ENCODE measurements around the gene MMP20. TPM values are rescaled to one million over a fixed set of nuclear protein-coding genes. Genes with fewer than 3 reads are reported as not detected.

Gene MMP20
- polyA plus RNA-seq, 1 donor (not counting 4 experiments of a cell fraction or from before 2014, with no cell fraction given) = not detected

GRCh38 chr11:102599642-102600261 lies 25.4 kb downstream of the MMP20 start:
- peak overlapping the region; percentile 50 for H2AFZ ChIP-seq (ENCODE audit: control insufficient read depth, low read length)
- TF ChIP-seq, protein P1, sequence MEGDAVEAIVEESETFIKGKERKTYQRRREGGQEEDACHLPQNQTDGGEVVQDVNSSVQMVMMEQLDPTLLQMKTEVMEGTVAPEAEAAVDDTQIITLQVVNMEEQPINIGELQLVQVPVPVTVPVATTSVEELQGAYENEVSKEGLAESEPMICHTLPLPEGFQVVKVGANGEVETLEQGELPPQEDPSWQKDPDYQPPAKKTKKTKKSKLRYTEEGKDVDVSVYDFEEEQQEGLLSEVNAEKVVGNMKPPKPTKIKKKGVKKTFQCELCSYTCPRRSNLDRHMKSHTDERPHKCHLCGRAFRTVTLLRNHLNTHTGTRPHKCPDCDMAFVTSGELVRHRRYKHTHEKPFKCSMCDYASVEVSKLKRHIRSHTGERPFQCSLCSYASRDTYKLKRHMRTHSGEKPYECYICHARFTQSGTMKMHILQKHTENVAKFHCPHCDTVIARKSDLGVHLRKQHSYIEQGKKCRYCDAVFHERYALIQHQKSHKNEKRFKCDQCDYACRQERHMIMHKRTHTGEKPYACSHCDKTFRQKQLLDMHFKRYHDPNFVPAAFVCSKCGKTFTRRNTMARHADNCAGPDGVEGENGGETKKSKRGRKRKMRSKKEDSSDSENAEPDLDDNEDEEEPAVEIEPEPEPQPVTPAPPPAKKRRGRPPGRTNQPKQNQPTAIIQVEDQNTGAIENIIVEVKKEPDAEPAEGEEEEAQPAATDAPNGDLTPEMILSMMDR (optimal IDR thresholded peaks at IDR 0.05 in 1 of 3, IDR thresholded peaks at IDR 0.05 in 1 of 3, conservative IDR thresholded peaks at IDR 0.05 in 1 of 3; ENCODE audit: extremely low read depth in 1 of 3, insufficient read depth in 2 of 3, low read length in 3 of 3) = no peak
- TF ChIP-seq EZH2 (IDR thresholded peaks at IDR 0.05; ENCODE audit: low read length) = no peak
- H3K9me1 ChIP-seq (ENCODE audit: control insufficient read depth, extremely low read depth, insufficient read depth, low read length) = no peaks in the 10 kb centered on the region
- H3K9ac ChIP-seq (ENCODE audit: control insufficient read depth, extremely low read depth, insufficient read depth, low read length) = peak overlapping the region; percentile 45
- peak; percentile 86 for DNase-seq (ENCODE audit: low read depth, low spot score)
- H3K4me2 ChIP-seq (ENCODE audit: control insufficient read depth, extremely low read depth, insufficient read depth, low read depth, low read length) = peak overlapping the region; percentile 71
- no peaks in the 10 kb centered on the region for H3K36me3 ChIP-seq (ENCODE audit: control insufficient read depth in 2 of 2, extremely low read depth in 1 of 2, insufficient read depth in 2 of 2, low read length in 2 of 2)
- no peaks in the 10 kb centered on the region for H3K9me3 ChIP-seq (ENCODE audit: control insufficient read depth, low read depth, low read length)
- dilution Hi-C loops (cut with MboI; ENCODE audit: extremely low pct_ligation_motif_present, low sequenced_read_pairs) = no loop called here
- peak overlapping the region; percentile 78 for H3K27ac ChIP-seq (ENCODE audit: control insufficient read depth, insufficient read depth, low read length)
- no peaks in the 10 kb centered on the region for H4K20me1 ChIP-seq (ENCODE audit: control insufficient read depth, extremely low read depth, insufficient read depth, low read length)
- H3K4me3 ChIP-seq (ENCODE audit: control insufficient read depth in 2 of 3, extremely low read depth in 1 of 3, insufficient read depth in 2 of 3, low read depth in 1 of 3, low read length in 3 of 3) = peak overlapping the region in 1 of 3 experiments; percentile 8
- peak; percentile 82 for FAIRE-seq
- no peaks in the 10 kb centered on the region for H3K27me3 ChIP-seq (ENCODE audit: control insufficient read depth, extremely low read depth, insufficient read depth, low read length)
- H3K4me1 ChIP-seq (ENCODE audit: control insufficient read depth, extremely low read depth, insufficient read depth, low read length) = peaks cover 25% of the 10 kb centered on the region
- no peaks in the 10 kb centered on the region for H3K79me2 ChIP-seq (ENCODE audit: control insufficient read depth, insufficient read depth, low read length)

- FAIRE-seq (no peak), DNase-seq (ENCODE audit: low read depth, low spot score) (no peak)
- Histone ChIP-seq H3K79me2 (ENCODE audit: control insufficient read depth, insufficient read depth, low read length) (no peaks in the 10 kb centered on the region), H3K27ac (ENCODE audit: control insufficient read depth, insufficient read depth, low read length) (peak overlapping the region; percentile 78), H3K4me2 (ENCODE audit: control insufficient read depth, extremely low read depth, insufficient read depth, low read depth, low read length) (no peak overlapping the region), H2AFZ (ENCODE audit: control insufficient read depth, low read length) (no peak overlapping the region), H3K36me3 (ENCODE audit: control insufficient read depth in 2 of 2, extremely low read depth in 1 of 2, insufficient read depth in 2 of 2, low read length in 2 of 2) (no peaks in the 10 kb centered on the region), H3K9me1 (ENCODE audit: control insufficient read depth, extremely low read depth, insufficient read depth, low read length) (no peaks in the 10 kb centered on the region), H4K20me1 (ENCODE audit: control insufficient read depth, extremely low read depth, insufficient read depth, low read length) (no peaks in the 10 kb centered on the region), H3K27me3 (ENCODE audit: control insufficient read depth, extremely low read depth, insufficient read depth, low read length) (no peaks in the 10 kb centered on the region), H3K9me3 (ENCODE audit: control insufficient read depth, low read depth, low read length) (no peaks in the 10 kb centered on the region), H3K4me3 (ENCODE audit: control insufficient read depth in 2 of 3, extremely low read depth in 1 of 3, insufficient read depth in 2 of 3, low read depth in 1 of 3, low read length in 3 of 3) (no peak overlapping the region), H3K9ac (ENCODE audit: control insufficient read depth, extremely low read depth, insufficient read depth, low read length) (no peak overlapping the region), H3K4me1 (ENCODE audit: control insufficient read depth, extremely low read depth, insufficient read depth, low read length) (peaks cover 24% of the 10 kb centered on the region)
- TF ChIP-seq, protein P1 (optimal IDR thresholded peaks at IDR 0.05 in 1 of 3, IDR thresholded peaks at IDR 0.05 in 1 of 3, conservative IDR thresholded peaks at IDR 0.05 in 1 of 3; ENCODE audit: extremely low read depth in 1 of 3, insufficient read depth in 2 of 3, low read length in 3 of 3) = no peak
- no peak for TF ChIP-seq EZH2 (IDR thresholded peaks at IDR 0.05; ENCODE audit: low read length)
- dilution Hi-C loops (cut with MboI; ENCODE audit: extremely low pct_ligation_motif_present, low sequenced_read_pairs) = no loop called here
Measured at GRCh38 chr11:102598272-102598671, 26.9 kb downstream of the MMP20 start.
